ENCODE data around the gene TRAPPC4. TPM values are rescaled to one million over a fixed set of nuclear protein-coding genes. Genes with fewer than 3 reads are reported as not detected.
"Not testable (repeated sequence)": the region's sequence is repeated elsewhere in the genome, so short reads cannot be mapped to it uniquely, and the experiment has no call there.

TRAPPC4 gene
- total and polyA plus RNA-seq, 5 donors from 2014 or later = 82.9 to 179 (median 140) TPM

- peak overlapping the region; percentile 97 for H3K4me3 ChIP-seq (ENCODE audit: low read depth, low read length)
Observed at GRCh38 chr11:119016216-119017009, 2.2 kb upstream of the TRAPPC4 start.

GRCh38 chr11:119017377-119017776 is 1.2 kb upstream of the TRAPPC4 start:
- not testable (repeated sequence) for H3K9me3 Mint-ChIP-seq; H3K9me3 ChIP-seq (ENCODE audit: control insufficient read depth in 2 of 2, low read length in 2 of 2); ATAC-seq (ENCODE audit: low read depth in 2 of 2); H3K27me3 Mint-ChIP-seq; H3K27me3 ChIP-seq (ENCODE audit: control insufficient read depth, insufficient read depth, low read length)
- Mint-ChIP-seq H3K4me3 (peak overlapping the region; percentile 98 to 100 (median 100)), H3K4me1 (peaks cover 11 to 69% (median 42%) of the 10 kb centered on the region in 4 donors), H3K36me3 (peaks cover 41% of the 10 kb centered on the region), H3K27ac (peak overlapping the region; percentile 99 to 100 (median 100))
- H3K4me1 ChIP-seq (ENCODE audit: control insufficient read depth, insufficient read depth, low read length, poor library complexity, severe bottlenecking) = peaks cover 48% of the 10 kb centered on the region
- peak in 1 of 3 donors; percentile 28 for DNase-seq
- H3K36me3 ChIP-seq (ENCODE audit: control insufficient read depth, insufficient read depth, low read length) = peaks cover 57% of the 10 kb centered on the region
- H3K4me3 ChIP-seq (ENCODE audit: low read depth, low read length) = peak overlapping the region; percentile 97
- H3K27ac ChIP-seq (ENCODE audit: insufficient read depth, low read length, poor library complexity, severe bottlenecking) = peak overlapping the region; percentile 94

More at GRCh38 chr11:119016216-119017009, 2.2 kb upstream of the TRAPPC4 start:
- Mint-ChIP-seq H3K27ac (peak overlapping the region; percentile 60 to 100 (median 100)), H3K36me3 (peaks cover 41% of the 10 kb centered on the region), H3K9me3 (peaks cover 0 to 1% (median 0%) of the 10 kb centered on the region in 7 donors), H3K4me1 (peaks cover 9 to 62% (median 41%) of the 10 kb centered on the region in 4 donors), H3K4me3 (peak overlapping the region; percentile 98 to 100 (median 100)), H3K27me3 (peaks cover 4% of the 10 kb centered on the region)
- Histone ChIP-seq H3K27me3 (ENCODE audit: control insufficient read depth, insufficient read depth, low read length) (no peaks in the 10 kb centered on the region), H3K4me1 (ENCODE audit: control insufficient read depth, insufficient read depth, low read length, poor library complexity, severe bottlenecking) (peaks cover 45% of the 10 kb centered on the region), H3K36me3 (ENCODE audit: control insufficient read depth, insufficient read depth, low read length) (peaks cover 59% of the 10 kb centered on the region), H3K9me3 (ENCODE audit: control insufficient read depth in 2 of 2, low read length in 2 of 2) (no peaks in the 10 kb centered on the region), H3K27ac (ENCODE audit: insufficient read depth, low read length, poor library complexity, severe bottlenecking) (peak overlapping the region; percentile 94)
- no peak for ATAC-seq (ENCODE audit: low read depth in 2 of 2)
- no peak for DNase-seq

- H3K4me3 Mint-ChIP-seq = peak overlapping the region; percentile 98 to 100 (median 100)
- no peaks in the 10 kb centered on the region for H3K9me3 ChIP-seq (ENCODE audit: control insufficient read depth in 2 of 2, low read length in 2 of 2)
- H3K36me3 Mint-ChIP-seq = peaks cover 41% of the 10 kb centered on the region
- H3K4me3 ChIP-seq (ENCODE audit: low read depth, low read length) = peak overlapping the region; percentile 75
- no peak for ATAC-seq (ENCODE audit: low read depth in 2 of 2)
- H3K27ac Mint-ChIP-seq = peak overlapping the region; percentile 99 to 100 (median 100)
- H3K4me1 ChIP-seq (ENCODE audit: control insufficient read depth, insufficient read depth, low read length, poor library complexity, severe bottlenecking) = peaks cover 48% of the 10 kb centered on the region
- H3K9me3 Mint-ChIP-seq = peaks cover 0 to 1% (median 0%) of the 10 kb centered on the region in 7 donors
- H3K27ac ChIP-seq (ENCODE audit: insufficient read depth, low read length, poor library complexity, severe bottlenecking) = peak overlapping the region; percentile 94
- no peak for DNase-seq
- peaks cover 60% of the 10 kb centered on the region for H3K36me3 ChIP-seq (ENCODE audit: control insufficient read depth, insufficient read depth, low read length)
- H3K27me3 Mint-ChIP-seq = peaks cover 4% of the 10 kb centered on the region
- H3K27me3 ChIP-seq (ENCODE audit: control insufficient read depth, insufficient read depth, low read length) = no peaks in the 10 kb centered on the region
- peaks cover 20 to 87% (median 44%) of the 10 kb centered on the region in 4 donors for H3K4me1 Mint-ChIP-seq
Observed at GRCh38 chr11:119019996-119020395, 1.4 kb downstream of the TRAPPC4 start.

- ATAC-seq (ENCODE audit: low read depth in 2 of 2) = no peak
- H3K36me3 ChIP-seq (ENCODE audit: control insufficient read depth, insufficient read depth, low read length) = peaks cover 53% of the 10 kb centered on the region
- Mint-ChIP-seq H3K27me3 (peaks cover 4% of the 10 kb centered on the region), H3K4me1 (peaks cover 20 to 76% (median 43%) of the 10 kb centered on the region in 4 donors), H3K36me3 (peaks cover 40% of the 10 kb centered on the region), H3K27ac (peak overlapping the region in 2 of 3 donors; percentile 56 to 65), H3K9me3 (peaks cover 0 to 1% (median 0%) of the 10 kb centered on the region in 7 donors), H3K4me3 (peak overlapping the region; percentile 27 to 100 (median 44))
- no peak overlapping the region for H3K27ac ChIP-seq (ENCODE audit: insufficient read depth, low read length, poor library complexity, severe bottlenecking)
- peaks cover 38% of the 10 kb centered on the region for H3K4me1 ChIP-seq (ENCODE audit: control insufficient read depth, insufficient read depth, low read length, poor library complexity, severe bottlenecking)
- DNase-seq = no peak
- no peaks in the 10 kb centered on the region for H3K27me3 ChIP-seq (ENCODE audit: control insufficient read depth, insufficient read depth, low read length)
- H3K4me3 ChIP-seq (ENCODE audit: low read depth, low read length) = peak overlapping the region; percentile 26
- H3K9me3 ChIP-seq (ENCODE audit: control insufficient read depth in 2 of 2, low read length in 2 of 2) = no peaks in the 10 kb centered on the region
Observed at GRCh38 chr11:119021631-119022030, 3.1 kb downstream of the TRAPPC4 start.

GRCh38 chr11:119023741-119024140 is 5.2 kb downstream of the TRAPPC4 start:
- no peak overlapping the region for H3K27ac ChIP-seq (ENCODE audit: insufficient read depth, low read length, poor library complexity, severe bottlenecking)

GRCh38 chr11:119024430-119025098 is 6.0 kb downstream of the TRAPPC4 start:
- H3K27me3 Mint-ChIP-seq = no peaks in the 10 kb centered on the region
- Histone ChIP-seq H3K36me3 (ENCODE audit: control insufficient read depth, insufficient read depth, low read length) (peaks cover 52% of the 10 kb centered on the region), H3K4me1 (ENCODE audit: control insufficient read depth, insufficient read depth, low read length, poor library complexity, severe bottlenecking) (peaks cover 27% of the 10 kb centered on the region), H3K27ac (ENCODE audit: insufficient read depth, low read length, poor library complexity, severe bottlenecking) (no peak overlapping the region), H3K27me3 (ENCODE audit: control insufficient read depth, insufficient read depth, low read length) (no peaks in the 10 kb centered on the region), H3K4me3 (ENCODE audit: low read depth, low read length) (no peak overlapping the region), H3K9me3 (ENCODE audit: control insufficient read depth in 2 of 2, low read length in 2 of 2) (no peaks in the 10 kb centered on the region)
- H3K27ac Mint-ChIP-seq = peak overlapping the region in 1 of 3 donors; percentile 78
- peaks cover 20 to 63% (median 30%) of the 10 kb centered on the region in 4 donors for H3K4me1 Mint-ChIP-seq
- no peak for DNase-seq
- peak overlapping the region in 1 of 4 donors; percentile 53 for H3K4me3 Mint-ChIP-seq
- ATAC-seq (ENCODE audit: low read depth in 2 of 2) = no peak
- no peaks in the 10 kb centered on the region for H3K9me3 Mint-ChIP-seq
- H3K36me3 Mint-ChIP-seq = peaks cover 37% of the 10 kb centered on the region

More at GRCh38 chr11:119023741-119024140, 5.2 kb downstream of the TRAPPC4 start:
- Mint-ChIP-seq H3K4me3 (peak overlapping the region in 2 of 4 donors; percentile 12 to 53), H3K27ac (no peak overlapping the region), H3K9me3 (no peaks in the 10 kb centered on the region), H3K36me3 (peaks cover 37% of the 10 kb centered on the region), H3K27me3 (no peaks in the 10 kb centered on the region), H3K4me1 (peaks cover 20 to 59% (median 31%) of the 10 kb centered on the region in 4 donors)
- peaks cover 26% of the 10 kb centered on the region for H3K4me1 ChIP-seq (ENCODE audit: control insufficient read depth, insufficient read depth, low read length, poor library complexity, severe bottlenecking)
- no peak overlapping the region for H3K4me3 ChIP-seq (ENCODE audit: low read depth, low read length)
- DNase-seq = no peak
- H3K9me3 ChIP-seq (ENCODE audit: control insufficient read depth in 2 of 2, low read length in 2 of 2) = no peaks in the 10 kb centered on the region
- H3K36me3 ChIP-seq (ENCODE audit: control insufficient read depth, insufficient read depth, low read length) = peaks cover 52% of the 10 kb centered on the region
- no peak for ATAC-seq (ENCODE audit: low read depth in 2 of 2)
- no peaks in the 10 kb centered on the region for H3K27me3 ChIP-seq (ENCODE audit: control insufficient read depth, insufficient read depth, low read length)

- peaks cover 34% of the 10 kb centered on the region for H3K36me3 Mint-ChIP-seq
- H3K4me3 Mint-ChIP-seq = peak overlapping the region in 1 of 4 donors; percentile 53
Observed at GRCh38 chr11:119025099-119025473, 6.5 kb downstream of the TRAPPC4 start.

More at GRCh38 chr11:119025099-119025473, 6.5 kb downstream of the TRAPPC4 start:
- H3K27me3 Mint-ChIP-seq = no peaks in the 10 kb centered on the region
- no peaks in the 10 kb centered on the region for H3K9me3 Mint-ChIP-seq
- Histone ChIP-seq H3K4me3 (ENCODE audit: low read depth, low read length) (no peak overlapping the region), H3K9me3 (ENCODE audit: control insufficient read depth in 2 of 2, low read length in 2 of 2) (no peaks in the 10 kb centered on the region), H3K27ac (ENCODE audit: insufficient read depth, low read length, poor library complexity, severe bottlenecking) (no peak overlapping the region), H3K4me1 (ENCODE audit: control insufficient read depth, insufficient read depth, low read length, poor library complexity, severe bottlenecking) (peaks cover 27% of the 10 kb centered on the region), H3K36me3 (ENCODE audit: control insufficient read depth, insufficient read depth, low read length) (peaks cover 47% of the 10 kb centered on the region), H3K27me3 (ENCODE audit: control insufficient read depth, insufficient read depth, low read length) (no peaks in the 10 kb centered on the region)
- ATAC-seq (ENCODE audit: low read depth in 2 of 2) (no peak), DNase-seq (no peak)
- peaks cover 15 to 62% (median 31%) of the 10 kb centered on the region in 4 donors for H3K4me1 Mint-ChIP-seq
- peak overlapping the region in 1 of 3 donors; percentile 78 for H3K27ac Mint-ChIP-seq

All from CD4-positive, CD25-positive, alpha-beta regulatory T cell (primary cell).